OCI-LY3 (cell line): ENCODE data around the gene FMR1.

ENCODE experiments used
- EZH2phosphoT487 ChIP-seq: fragments of 200-600 bp; shearing (Covaris generic); IDR thresholded peaks from 2 replicates; pipeline ENCODE4 v1.6.1; 2018; ENCODE audit warnings: antibody characterized with exemption, mixed run types, low read depth
- TF ChIP-seq, protein P1 (sequence below): fragments of 200-600, 300-600 bp; sonication (generic); IDR thresholded peaks from 2 replicates; pipeline ENCODE4 v1.5.1; 2014; ENCODE audit warnings: antibody characterized with exemption, low read length, low read depth

DNA sequence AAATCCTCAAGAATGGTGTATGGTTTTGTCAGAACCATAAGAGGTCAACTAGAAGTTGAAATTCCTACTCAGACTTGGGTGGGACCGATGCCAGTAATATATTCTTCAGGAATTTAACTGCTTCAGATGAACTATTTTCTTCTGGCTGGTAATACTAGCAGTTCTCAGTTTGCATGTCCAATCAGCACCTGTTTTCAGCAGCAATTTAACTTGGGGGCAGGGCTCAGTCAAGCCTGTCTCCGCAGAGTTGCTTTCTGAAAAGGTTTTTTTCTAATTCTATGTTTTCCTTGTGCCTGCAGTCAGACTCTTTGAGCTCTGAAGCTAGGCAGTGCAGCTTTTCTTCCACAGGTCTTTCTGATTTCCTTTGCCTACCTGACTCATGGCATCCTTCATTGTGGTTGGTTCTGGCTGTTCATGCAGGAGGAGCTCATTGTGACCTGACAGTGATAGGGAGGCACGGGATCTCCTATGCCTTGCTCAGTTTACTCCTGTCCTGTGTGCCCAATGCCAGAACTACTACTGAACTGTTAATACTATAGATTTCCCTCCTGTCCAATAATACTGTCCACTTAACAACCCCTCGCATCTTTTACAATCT, 17.3 kb upstream of the FMR1 start:
- TF ChIP-seq, protein P1, sequence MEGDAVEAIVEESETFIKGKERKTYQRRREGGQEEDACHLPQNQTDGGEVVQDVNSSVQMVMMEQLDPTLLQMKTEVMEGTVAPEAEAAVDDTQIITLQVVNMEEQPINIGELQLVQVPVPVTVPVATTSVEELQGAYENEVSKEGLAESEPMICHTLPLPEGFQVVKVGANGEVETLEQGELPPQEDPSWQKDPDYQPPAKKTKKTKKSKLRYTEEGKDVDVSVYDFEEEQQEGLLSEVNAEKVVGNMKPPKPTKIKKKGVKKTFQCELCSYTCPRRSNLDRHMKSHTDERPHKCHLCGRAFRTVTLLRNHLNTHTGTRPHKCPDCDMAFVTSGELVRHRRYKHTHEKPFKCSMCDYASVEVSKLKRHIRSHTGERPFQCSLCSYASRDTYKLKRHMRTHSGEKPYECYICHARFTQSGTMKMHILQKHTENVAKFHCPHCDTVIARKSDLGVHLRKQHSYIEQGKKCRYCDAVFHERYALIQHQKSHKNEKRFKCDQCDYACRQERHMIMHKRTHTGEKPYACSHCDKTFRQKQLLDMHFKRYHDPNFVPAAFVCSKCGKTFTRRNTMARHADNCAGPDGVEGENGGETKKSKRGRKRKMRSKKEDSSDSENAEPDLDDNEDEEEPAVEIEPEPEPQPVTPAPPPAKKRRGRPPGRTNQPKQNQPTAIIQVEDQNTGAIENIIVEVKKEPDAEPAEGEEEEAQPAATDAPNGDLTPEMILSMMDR: no peak
- no peak for TF ChIP-seq EZH2phosphoT487
